ENCODE results near the gene FOXA3. TPM values are rescaled to one million over a fixed set of nuclear protein-coding genes. Genes with fewer than 3 reads are reported as not detected.

Gene FOXA3
- total and polyA plus RNA-seq, 2 donors (not counting 3 experiments of a cell fraction or from before 2014, with no cell fraction given) = 0.06 TPM; not detected in 1

GRCh38 chr19:45825917-45826893 lies 37.9 kb upstream of the FOXA3 start:
- POLR2A ChIA-PET = interaction anchor here (0.6 kb wide), 1 partner anchor 55 kb away, joined by 4 read pairs; no protein-coding TSS in a partner anchor
- FAIRE-seq = no peak

GRCh38 chr19:45826934-45827333 lies 37.2 kb upstream of the FOXA3 start:
- Histone ChIP-seq H2AFZ (ENCODE audit: low read depth, low read length) (no peak overlapping the region), H3K36me3 (ENCODE audit: control insufficient read depth in 2 of 2, extremely low read depth in 1 of 2, insufficient read depth in 2 of 2, low read length in 2 of 2) (peaks cover 14 to 67% of the 10 kb centered on the region in 2 experiments), H3K27me3 (ENCODE audit: control insufficient read depth in 2 of 2, insufficient read depth in 2 of 2, low read length in 2 of 2) (no peaks in the 10 kb centered on the region), H3K4me2 (ENCODE audit: insufficient read depth, low read length) (no peak overlapping the region), H3K79me2 (ENCODE audit: control insufficient read depth, insufficient read depth, low read length) (no peaks in the 10 kb centered on the region), H3K4me1 (ENCODE audit: control insufficient read depth, extremely low read depth, insufficient read depth, low read length) (no peaks in the 10 kb centered on the region), H3K27ac (ENCODE audit: insufficient read depth, low read depth, low read length) (no peak overlapping the region), H3K4me3 (replicated peaks in 1 of 3; ENCODE audit: insufficient read depth in 1 of 3, low read depth in 1 of 3, low read length in 3 of 3) (no peak overlapping the region), H4K20me1 (replicated peaks; ENCODE audit: control insufficient read depth, extremely low read depth, insufficient read depth, low read length) (no peaks in the 10 kb centered on the region), H3K9me1 (replicated peaks; ENCODE audit: control insufficient read depth, extremely low read depth, insufficient read depth, low read length) (no peaks in the 10 kb centered on the region), H3K9ac (replicated peaks; ENCODE audit: extremely low read depth, insufficient read depth, low read length) (no peak overlapping the region), H3K9me3 (replicated peaks; ENCODE audit: control insufficient read depth, insufficient read depth, low read length) (no peaks in the 10 kb centered on the region)
- no peak for DNase-seq (ENCODE audit: low read depth, low spot score)
- POLR2A ChIA-PET = interaction anchor here (0.6 kb wide), 1 partner anchor 56 kb away, joined by 4 read pairs; no protein-coding TSS in a partner anchor
- TF ChIP-seq MYC (IDR thresholded peaks at IDR 0.05; ENCODE audit: low read depth, low read length) (no peak), GATA2 (IDR thresholded peaks at IDR 0.05; ENCODE audit: insufficient read depth, insufficient read length, low read depth, low read length) (no peak), MAX (IDR thresholded peaks at IDR 0.05; ENCODE audit: insufficient read depth, insufficient read length) (no peak), POLR2AphosphoS5 (IDR thresholded peaks at IDR 0.05; ENCODE audit: insufficient read depth, low read depth, low read length) (no peak), FOS (IDR thresholded peaks at IDR 0.05; ENCODE audit: borderline replicate concordance, insufficient read depth, low read length) (no peak), CTCF (IDR thresholded peaks at IDR 0.05; ENCODE audit: extremely low read depth in 1 of 2, insufficient read depth in 1 of 2, low read depth in 1 of 2, low read length in 2 of 2) (no peak), JUN (IDR thresholded peaks at IDR 0.05; ENCODE audit: borderline replicate concordance, insufficient read depth, insufficient read length, low read depth) (no peak), POLR2A (IDR thresholded peaks at IDR 0.05; ENCODE audit: low read depth, low read length) (no peak), EZH2 (IDR thresholded peaks at IDR 0.05; ENCODE audit: borderline replicate concordance, low read depth, low read length, severe bottlenecking) (no peak)
- dilution Hi-C loops (cut with MboI; ENCODE audit: extremely low pct_ligation_motif_present, low sequenced_read_pairs) (no loop called here), intact Hi-C loops (cut with micrococcal nuclease) (no loop called here)
- no TSS peak for BruUV-seq (replicated peaks)
- CTCF ChIA-PET = interaction anchor here (4.1 kb wide), 1 partner anchor 9 kb away, joined by 35 read pairs; no protein-coding TSS in a partner anchor
- no peak for FAIRE-seq

More at GRCh38 chr19:45825917-45826893, 37.9 kb upstream of the FOXA3 start:
- Histone ChIP-seq H3K79me2 (ENCODE audit: control insufficient read depth, insufficient read depth, low read length) (no peaks in the 10 kb centered on the region), H3K9me3 (replicated peaks; ENCODE audit: control insufficient read depth, insufficient read depth, low read length) (no peaks in the 10 kb centered on the region), H2AFZ (ENCODE audit: low read depth, low read length) (no peak overlapping the region), H3K4me2 (ENCODE audit: insufficient read depth, low read length) (no peak overlapping the region), H3K4me3 (replicated peaks in 1 of 3; ENCODE audit: insufficient read depth in 1 of 3, low read depth in 1 of 3, low read length in 3 of 3) (no peak overlapping the region), H4K20me1 (replicated peaks; ENCODE audit: control insufficient read depth, extremely low read depth, insufficient read depth, low read length) (no peaks in the 10 kb centered on the region), H3K27ac (ENCODE audit: insufficient read depth, low read depth, low read length) (no peak overlapping the region), H3K36me3 (ENCODE audit: control insufficient read depth in 2 of 2, extremely low read depth in 1 of 2, insufficient read depth in 2 of 2, low read length in 2 of 2) (peaks cover 11 to 64% of the 10 kb centered on the region in 2 experiments), H3K27me3 (ENCODE audit: control insufficient read depth in 2 of 2, insufficient read depth in 2 of 2, low read length in 2 of 2) (no peaks in the 10 kb centered on the region), H3K9me1 (replicated peaks; ENCODE audit: control insufficient read depth, extremely low read depth, insufficient read depth, low read length) (no peaks in the 10 kb centered on the region), H3K4me1 (ENCODE audit: control insufficient read depth, extremely low read depth, insufficient read depth, low read length) (no peaks in the 10 kb centered on the region), H3K9ac (replicated peaks; ENCODE audit: extremely low read depth, insufficient read depth, low read length) (no peak overlapping the region)
- intact Hi-C loops (cut with micrococcal nuclease) = no loop called here
- dilution Hi-C loops (cut with MboI; ENCODE audit: extremely low pct_ligation_motif_present, low sequenced_read_pairs) = no loop called here
- DNase-seq (ENCODE audit: low read depth, low spot score) = no peak
- TF ChIP-seq JUN (IDR thresholded peaks at IDR 0.05; ENCODE audit: borderline replicate concordance, insufficient read depth, insufficient read length, low read depth) = no peak
- CTCF ChIA-PET = interaction anchor here (1.1 to 4.1 kb wide), 2 partner anchors 9 to 57 kb away, joined by 3 to 35 read pairs; partner anchors contain the start of gene SIX5
- BruUV-seq (replicated peaks) = no TSS peak
